Endothelial cell of umbilical vein (primary cell): ENCODE results near the gene KIFAP3.

Experiments
- EZH2 ChIP-seq: IDR thresholded peaks from 2 replicates; pipeline ENCODE4 v1.6.1; 2012; ENCODE audit warnings: borderline replicate concordance, low read depth, mild to moderate bottlenecking, moderate library complexity, low read length, inconsistent platforms; ENCODE audit not compliant: severe bottlenecking
- GATA2 ChIP-seq: IDR thresholded peaks from 2 replicates; pipeline ENCODE4 v1.7.0; 2011; ENCODE audit warnings: low read depth, mild to moderate bottlenecking, moderate library complexity, mixed read lengths, low read length; ENCODE audit not compliant: insufficient read length, insufficient read depth
- JUN ChIP-seq: IDR thresholded peaks from 2 replicates; pipeline ENCODE4 v1.6.1; 2011; ENCODE audit warnings: borderline replicate concordance, low read depth; ENCODE audit not compliant: insufficient read length, insufficient read depth
- POLR2A ChIP-seq: IDR thresholded peaks from 2 replicates; pipeline ENCODE4 v1.6.1; 2012; ENCODE audit warnings: low read depth, mild to moderate bottlenecking, control low read depth, low read length
- POLR2AphosphoS5 ChIP-seq: IDR thresholded peaks from 2 replicates; pipeline ENCODE4 v1.6.1; 2012; ENCODE audit warnings: low read depth, mild to moderate bottlenecking, control low read depth, low read length, moderate library complexity; ENCODE audit not compliant: insufficient read depth
- TF ChIP-seq, protein P1 (sequence below), 2 donors: IDR thresholded peaks; 1 replicate in 1 of 2; 2 replicates in 1 of 2; pipeline ENCODE4 v1.5.1; 2011; ENCODE audit warnings: low read length in 2 of 2, mild to moderate bottlenecking in 2 of 2, moderate library complexity in 2 of 2, control low read depth in 1 of 2, inconsistent platforms in 1 of 2, low read depth in 1 of 2; ENCODE audit not compliant: insufficient read depth in 1 of 2; ENCODE audit errors: extremely low read depth in 1 of 2
- TF ChIP-seq, protein P2 (sequence below): IDR thresholded peaks from 2 replicates; pipeline ENCODE4 v1.6.1; 2011; ENCODE audit not compliant: insufficient read depth, insufficient read length

DNA sequence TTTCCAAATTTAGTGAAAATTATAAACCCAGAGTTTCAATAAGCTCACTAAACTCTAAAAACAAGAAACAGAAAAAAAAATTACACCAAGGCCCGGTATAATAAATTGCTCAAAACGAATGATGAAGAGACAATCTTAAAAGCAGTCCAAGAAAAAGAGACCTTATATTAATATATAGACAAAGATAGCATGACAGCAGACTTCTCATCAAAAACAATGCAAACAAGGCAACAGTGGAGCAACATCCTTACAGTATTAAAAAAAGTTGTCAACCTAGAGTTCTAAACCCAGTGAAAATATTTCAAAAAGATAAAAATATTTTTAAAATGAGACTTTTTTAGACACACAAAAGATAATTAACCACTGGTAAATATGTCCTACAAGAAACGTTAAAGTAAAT, 46.7 kb downstream of the KIFAP3 start:
- TF ChIP-seq, protein P1, sequence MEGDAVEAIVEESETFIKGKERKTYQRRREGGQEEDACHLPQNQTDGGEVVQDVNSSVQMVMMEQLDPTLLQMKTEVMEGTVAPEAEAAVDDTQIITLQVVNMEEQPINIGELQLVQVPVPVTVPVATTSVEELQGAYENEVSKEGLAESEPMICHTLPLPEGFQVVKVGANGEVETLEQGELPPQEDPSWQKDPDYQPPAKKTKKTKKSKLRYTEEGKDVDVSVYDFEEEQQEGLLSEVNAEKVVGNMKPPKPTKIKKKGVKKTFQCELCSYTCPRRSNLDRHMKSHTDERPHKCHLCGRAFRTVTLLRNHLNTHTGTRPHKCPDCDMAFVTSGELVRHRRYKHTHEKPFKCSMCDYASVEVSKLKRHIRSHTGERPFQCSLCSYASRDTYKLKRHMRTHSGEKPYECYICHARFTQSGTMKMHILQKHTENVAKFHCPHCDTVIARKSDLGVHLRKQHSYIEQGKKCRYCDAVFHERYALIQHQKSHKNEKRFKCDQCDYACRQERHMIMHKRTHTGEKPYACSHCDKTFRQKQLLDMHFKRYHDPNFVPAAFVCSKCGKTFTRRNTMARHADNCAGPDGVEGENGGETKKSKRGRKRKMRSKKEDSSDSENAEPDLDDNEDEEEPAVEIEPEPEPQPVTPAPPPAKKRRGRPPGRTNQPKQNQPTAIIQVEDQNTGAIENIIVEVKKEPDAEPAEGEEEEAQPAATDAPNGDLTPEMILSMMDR (IDR thresholded peaks at IDR 0.05; ENCODE audit: extremely low read depth in 1 of 2, insufficient read depth in 1 of 2, low read depth in 1 of 2, low read length in 2 of 2) = no peak
- TF ChIP-seq POLR2A = no peak
- TF ChIP-seq POLR2AphosphoS5 = no peak
- TF ChIP-seq, protein P2, sequence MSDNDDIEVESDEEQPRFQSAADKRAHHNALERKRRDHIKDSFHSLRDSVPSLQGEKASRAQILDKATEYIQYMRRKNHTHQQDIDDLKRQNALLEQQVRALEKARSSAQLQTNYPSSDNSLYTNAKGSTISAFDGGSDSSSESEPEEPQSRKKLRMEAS = no peak
- TF ChIP-seq EZH2 = no peak
- TF ChIP-seq GATA2 = no peak
- TF ChIP-seq JUN = no peak
